ENCODE measurements around the gene CCDC27. TPM values are rescaled to one million over a fixed set of nuclear protein-coding genes. Genes with fewer than 3 reads are reported as not detected.

The CCDC27 gene
- total and polyA plus RNA-seq, 8 donors, result not detected

DNA sequence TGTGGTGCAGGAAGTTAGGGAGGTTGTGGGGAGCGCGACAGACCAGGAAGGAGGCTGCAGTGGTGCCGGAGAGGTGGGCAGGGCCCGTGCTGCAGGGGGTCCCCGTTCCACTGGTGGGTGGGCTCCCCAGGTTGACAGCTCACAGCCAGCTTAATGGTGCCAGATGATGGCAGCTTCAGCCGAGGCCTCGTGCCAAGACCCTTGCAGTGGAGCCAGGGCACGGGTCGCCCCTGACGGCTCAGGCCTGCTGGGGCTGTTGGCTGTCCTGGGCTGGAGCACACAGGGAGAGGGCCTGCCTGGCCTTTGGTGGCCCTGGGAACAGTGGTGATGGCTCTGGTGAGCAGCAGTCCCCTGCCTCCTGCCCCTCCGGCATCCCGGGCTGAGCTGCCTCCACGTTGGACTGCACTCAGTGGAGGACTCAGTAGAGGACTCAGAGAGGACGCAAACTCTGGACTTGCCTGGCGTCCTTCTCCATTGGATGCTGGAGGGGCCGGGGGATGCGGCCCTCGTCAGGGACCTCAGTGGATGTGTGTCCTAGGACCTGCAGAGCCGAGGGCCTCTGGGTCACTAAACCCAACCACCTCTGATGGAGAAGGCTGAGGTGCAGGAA lies 46.8 kb upstream of the CCDC27 start:
- Histone ChIP-seq H3K9me3 (no peaks in the 10 kb centered on the region), H3K4me3 (no peak overlapping the region), H3K36me3 (no peaks in the 10 kb centered on the region), H3K4me1 (peaks cover 0 to 7% (median 2%) of the 10 kb centered on the region in 4 donors), H3K27me3 (peaks cover 4 to 97% (median 41%) of the 10 kb centered on the region in 3 donors), H3K27ac (no peak overlapping the region)
- no peak for DNase-seq
- intact Hi-C loops (cut with DNase I; ENCODE audit: low total_unique reads), result no loop called here
- TF ChIP-seq, protein P1, sequence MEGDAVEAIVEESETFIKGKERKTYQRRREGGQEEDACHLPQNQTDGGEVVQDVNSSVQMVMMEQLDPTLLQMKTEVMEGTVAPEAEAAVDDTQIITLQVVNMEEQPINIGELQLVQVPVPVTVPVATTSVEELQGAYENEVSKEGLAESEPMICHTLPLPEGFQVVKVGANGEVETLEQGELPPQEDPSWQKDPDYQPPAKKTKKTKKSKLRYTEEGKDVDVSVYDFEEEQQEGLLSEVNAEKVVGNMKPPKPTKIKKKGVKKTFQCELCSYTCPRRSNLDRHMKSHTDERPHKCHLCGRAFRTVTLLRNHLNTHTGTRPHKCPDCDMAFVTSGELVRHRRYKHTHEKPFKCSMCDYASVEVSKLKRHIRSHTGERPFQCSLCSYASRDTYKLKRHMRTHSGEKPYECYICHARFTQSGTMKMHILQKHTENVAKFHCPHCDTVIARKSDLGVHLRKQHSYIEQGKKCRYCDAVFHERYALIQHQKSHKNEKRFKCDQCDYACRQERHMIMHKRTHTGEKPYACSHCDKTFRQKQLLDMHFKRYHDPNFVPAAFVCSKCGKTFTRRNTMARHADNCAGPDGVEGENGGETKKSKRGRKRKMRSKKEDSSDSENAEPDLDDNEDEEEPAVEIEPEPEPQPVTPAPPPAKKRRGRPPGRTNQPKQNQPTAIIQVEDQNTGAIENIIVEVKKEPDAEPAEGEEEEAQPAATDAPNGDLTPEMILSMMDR (IDR thresholded peaks at IDR 0.05), result no peak
- TF ChIP-seq POLR2AphosphoS5 (IDR thresholded peaks at IDR 0.05) (no peak), POLR2A (IDR thresholded peaks at IDR 0.05) (no peak), EP300 (IDR thresholded peaks at IDR 0.05) (no peak)
- 78 to 89% (median 82%) methylated on average over 10 to 19 of the region's 19 CpGs for WGBS, 5 donors

DNA sequence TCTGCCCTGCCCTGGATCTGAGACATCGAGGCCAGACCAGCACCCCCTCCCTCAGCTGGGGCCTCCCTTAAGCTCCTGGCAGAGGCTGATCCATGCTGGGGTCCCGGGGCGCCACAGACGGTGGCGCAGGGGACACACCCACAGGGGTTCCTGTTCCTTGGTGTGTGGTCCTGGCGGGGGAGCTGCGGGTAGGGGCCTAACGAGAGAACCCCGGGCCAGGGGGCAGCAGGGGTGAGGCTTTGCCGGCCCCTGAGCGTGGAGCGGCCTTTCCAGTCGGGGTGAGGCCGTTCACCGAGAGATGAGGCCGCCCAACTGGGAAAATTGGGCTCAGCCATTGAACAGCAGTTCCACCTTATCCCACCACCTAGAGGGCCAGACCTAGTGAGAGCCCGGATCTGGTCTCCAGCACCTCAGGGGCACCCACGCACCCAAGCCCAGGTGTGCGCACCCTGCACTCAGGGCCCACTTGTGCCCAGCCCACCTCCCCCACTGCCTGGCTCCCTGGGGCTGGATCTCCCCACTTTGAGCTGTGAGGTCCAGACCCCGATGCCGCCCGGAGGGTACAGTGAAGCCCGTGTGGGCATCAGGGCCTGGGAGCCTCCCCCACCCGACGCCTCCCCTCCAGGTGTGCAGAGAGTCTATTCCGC lies 45.5 kb upstream of the CCDC27 start:
- WGBS, 5 donors, result 79 to 81% (median 80%) methylated on average over 12 to 26 of the region's 26 CpGs
- TF ChIP-seq POLR2A (IDR thresholded peaks at IDR 0.05) (no peak), EP300 (IDR thresholded peaks at IDR 0.05) (no peak), POLR2AphosphoS5 (IDR thresholded peaks at IDR 0.05) (no peak)
- TF ChIP-seq, protein P1 (IDR thresholded peaks at IDR 0.05), result no peak
- no peaks in the 10 kb centered on the region for H3K36me3 ChIP-seq
- peaks cover 4 to 97% (median 48%) of the 10 kb centered on the region in 3 donors for H3K27me3 ChIP-seq
- DNase-seq, result no peak
- no peaks in the 10 kb centered on the region for H3K9me3 ChIP-seq
- intact Hi-C loops (cut with DNase I; ENCODE audit: low total_unique reads), result no loop called here
- H3K4me1 ChIP-seq, result peaks cover 0 to 7% (median 2%) of the 10 kb centered on the region in 4 donors
- H3K4me3 ChIP-seq, result no peak overlapping the region
- no peak overlapping the region for H3K27ac ChIP-seq

DNA sequence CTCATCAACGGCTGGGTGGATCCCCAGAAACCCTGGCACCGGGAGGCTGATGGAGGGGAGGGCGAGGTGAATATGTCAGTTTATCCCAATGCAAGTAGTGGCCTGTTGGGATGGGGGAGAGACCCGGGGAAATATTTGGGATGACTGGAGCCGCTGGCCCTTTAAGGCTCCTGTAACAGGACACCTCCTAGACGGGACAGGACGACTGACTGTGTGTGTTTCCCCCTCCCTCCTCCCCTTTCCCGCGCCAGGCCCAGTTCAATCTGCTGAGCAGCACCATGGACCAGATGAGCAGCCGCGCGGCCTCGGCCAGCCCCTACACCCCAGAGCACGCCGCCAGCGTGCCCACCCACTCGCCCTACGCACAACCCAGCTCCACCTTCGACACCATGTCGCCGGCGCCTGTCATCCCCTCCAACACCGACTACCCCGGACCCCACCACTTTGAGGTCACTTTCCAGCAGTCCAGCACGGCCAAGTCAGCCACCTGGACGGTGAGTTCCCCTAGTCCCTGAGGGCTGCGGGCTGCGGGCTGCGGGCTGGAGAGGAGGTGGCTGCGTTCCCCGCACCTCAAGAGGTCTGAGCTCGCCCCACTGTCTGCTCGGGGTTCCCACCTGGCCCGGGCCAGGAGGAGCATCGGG lies 44.8 kb upstream of the CCDC27 start:
- no peak for TF ChIP-seq POLR2AphosphoS5 (IDR thresholded peaks at IDR 0.05)
- TF ChIP-seq, protein P1 (IDR thresholded peaks at IDR 0.05), result no peak
- no peak for TF ChIP-seq EP300 (IDR thresholded peaks at IDR 0.05)
- no peak for TF ChIP-seq POLR2A (IDR thresholded peaks at IDR 0.05)
- no peak for DNase-seq
- Histone ChIP-seq H3K27ac (no peak overlapping the region), H3K27me3 (peaks cover 4 to 97% (median 50%) of the 10 kb centered on the region in 3 donors), H3K36me3 (no peaks in the 10 kb centered on the region), H3K4me3 (no peak overlapping the region), H3K4me1 (peaks cover 0 to 7% (median 2%) of the 10 kb centered on the region in 4 donors), H3K9me3 (no peaks in the 10 kb centered on the region)
- 27 to 37% (median 30%) methylated on average over 20 to 35 of the region's 35 CpGs for WGBS, 5 donors
- intact Hi-C loops (cut with DNase I; ENCODE audit: low total_unique reads), result no loop called here

DNA sequence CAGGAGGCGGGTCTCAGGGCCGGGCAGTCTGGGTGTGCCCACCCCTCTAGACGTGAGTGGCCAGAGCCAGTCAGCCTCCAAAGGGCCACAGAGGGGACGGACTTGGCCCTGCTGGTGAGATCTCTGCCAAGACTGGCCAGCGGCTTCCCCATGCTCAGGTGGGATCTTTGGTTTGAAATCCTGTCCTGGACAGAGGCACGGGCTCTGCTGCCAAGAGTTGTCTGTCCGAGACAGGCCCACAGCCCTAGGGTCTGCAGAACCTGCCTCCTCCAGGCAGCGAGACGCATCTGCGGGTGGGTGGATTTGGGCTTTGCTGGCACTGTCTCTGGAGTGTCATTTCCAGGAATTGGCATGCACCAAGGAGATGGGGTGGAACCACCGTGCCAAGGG lies 44.3 kb upstream of the CCDC27 start:
- peaks cover 4 to 97% (median 55%) of the 10 kb centered on the region in 3 donors for H3K27me3 ChIP-seq
- WGBS, 5 donors, result 67 to 77% (median 68%) methylated on average over 6 to 11 of the region's 11 CpGs
- no peaks in the 10 kb centered on the region for H3K9me3 ChIP-seq
- H3K4me1 ChIP-seq, result peaks cover 0 to 7% (median 2%) of the 10 kb centered on the region in 4 donors
- no peak overlapping the region for H3K4me3 ChIP-seq
- intact Hi-C loops (cut with DNase I; ENCODE audit: low total_unique reads), result no loop called here
- no peak for TF ChIP-seq EP300 (IDR thresholded peaks at IDR 0.05)
- H3K27ac ChIP-seq, result no peak overlapping the region
- no peak for DNase-seq
- H3K36me3 ChIP-seq, result no peaks in the 10 kb centered on the region
